ENCODE data around the gene OGA.

DNA sequence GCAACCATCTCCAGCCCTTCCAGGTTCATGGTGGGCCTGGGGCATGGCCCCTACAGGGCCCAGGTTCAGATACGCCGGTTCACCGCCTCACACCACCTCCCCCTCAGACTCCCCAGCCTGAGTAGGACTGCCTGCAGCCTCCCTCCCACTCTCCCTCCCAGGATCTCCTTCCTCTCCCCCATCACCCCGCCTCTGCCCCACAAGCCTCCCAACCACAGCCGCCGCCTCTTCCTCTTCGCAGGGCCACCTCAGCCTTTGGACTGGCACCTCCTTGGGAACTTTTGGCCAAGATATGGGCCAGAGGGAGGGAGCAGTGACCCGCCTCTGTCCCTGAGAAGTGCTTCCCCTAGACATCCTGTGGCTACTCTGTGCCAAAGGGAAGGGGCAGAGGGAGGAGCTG, 16.1 kb upstream of the OGA start:
- TF ChIP-seq POLR2A (IDR thresholded peaks at IDR 0.05) = no peak
- TF ChIP-seq, protein P1, sequence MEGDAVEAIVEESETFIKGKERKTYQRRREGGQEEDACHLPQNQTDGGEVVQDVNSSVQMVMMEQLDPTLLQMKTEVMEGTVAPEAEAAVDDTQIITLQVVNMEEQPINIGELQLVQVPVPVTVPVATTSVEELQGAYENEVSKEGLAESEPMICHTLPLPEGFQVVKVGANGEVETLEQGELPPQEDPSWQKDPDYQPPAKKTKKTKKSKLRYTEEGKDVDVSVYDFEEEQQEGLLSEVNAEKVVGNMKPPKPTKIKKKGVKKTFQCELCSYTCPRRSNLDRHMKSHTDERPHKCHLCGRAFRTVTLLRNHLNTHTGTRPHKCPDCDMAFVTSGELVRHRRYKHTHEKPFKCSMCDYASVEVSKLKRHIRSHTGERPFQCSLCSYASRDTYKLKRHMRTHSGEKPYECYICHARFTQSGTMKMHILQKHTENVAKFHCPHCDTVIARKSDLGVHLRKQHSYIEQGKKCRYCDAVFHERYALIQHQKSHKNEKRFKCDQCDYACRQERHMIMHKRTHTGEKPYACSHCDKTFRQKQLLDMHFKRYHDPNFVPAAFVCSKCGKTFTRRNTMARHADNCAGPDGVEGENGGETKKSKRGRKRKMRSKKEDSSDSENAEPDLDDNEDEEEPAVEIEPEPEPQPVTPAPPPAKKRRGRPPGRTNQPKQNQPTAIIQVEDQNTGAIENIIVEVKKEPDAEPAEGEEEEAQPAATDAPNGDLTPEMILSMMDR (IDR thresholded peaks at IDR 0.05) = no peak

Data from testis (tissue), 2 donors.